HG03575 (cell line): ENCODE measurements around the gene AS3MT.
"Not testable (repeated sequence)": the region's sequence is repeated elsewhere in the genome, so short reads cannot be mapped to it uniquely, and the experiment has no call there.

ENCODE experiments used
- ATAC-seq: cut with Tn5 transposase; IDR thresholded peaks from one replicate; pipeline ENCODE4 v1.9.1; 2021; ENCODE audit not compliant: unreplicated experiment, insufficient number of reproducible peaks, low FRiP score; ENCODE audit errors: extremely low read depth

AS3MT gene

DNA sequence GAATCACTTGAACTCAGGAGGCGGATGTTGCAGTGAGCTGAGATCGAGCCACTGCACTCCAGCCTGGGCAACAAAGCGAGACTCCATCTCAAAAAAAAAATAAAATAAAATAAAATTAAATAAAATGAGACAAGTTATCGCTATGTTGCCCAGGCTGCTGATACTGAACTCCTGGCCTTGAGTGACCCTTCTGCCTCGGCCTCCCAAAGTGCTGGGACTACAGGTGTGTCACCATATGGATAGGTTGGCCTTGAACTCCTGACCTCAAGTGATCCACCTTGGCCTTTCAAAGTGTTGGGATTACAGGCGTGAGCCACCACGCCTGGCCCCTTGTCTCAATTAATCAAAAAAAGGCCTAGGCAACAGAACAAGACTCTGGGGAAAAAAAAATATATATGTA, 16.0 kb upstream of the AS3MT start:
- not testable (repeated sequence) for ATAC-seq

DNA sequence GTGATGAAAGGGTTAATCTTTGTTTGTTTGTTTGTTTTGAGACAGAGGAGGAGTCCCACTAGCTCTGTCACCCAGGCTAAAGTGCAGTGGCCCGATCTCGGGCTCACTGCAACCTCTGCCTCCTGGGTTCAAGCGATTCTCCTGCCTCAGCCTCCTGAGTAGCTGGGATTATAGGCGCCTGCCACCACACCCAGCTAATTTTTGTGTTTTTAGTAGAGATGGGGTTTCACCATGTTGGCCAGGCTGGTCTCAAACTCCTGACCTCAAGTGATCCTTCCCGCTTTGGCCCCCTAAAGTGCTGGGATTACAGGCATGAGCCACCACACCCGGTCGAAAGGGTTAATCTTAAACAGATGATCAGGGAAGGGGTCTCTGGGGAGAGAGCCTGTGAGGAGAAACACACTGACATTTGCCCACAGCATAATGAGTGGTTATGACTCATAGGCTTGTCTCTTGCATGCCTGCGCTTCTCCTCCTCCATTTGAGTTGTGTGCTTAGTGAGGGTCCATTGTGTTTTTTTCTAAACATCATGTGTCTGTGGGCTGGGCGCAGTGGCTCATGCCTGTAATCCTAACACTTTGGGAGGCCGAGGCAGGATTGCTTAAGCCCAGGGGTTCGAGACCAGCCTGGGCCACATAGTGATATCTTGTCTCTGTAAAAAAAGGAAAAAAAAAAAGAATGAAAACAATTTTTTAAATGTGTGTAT, 13.4 kb upstream of the AS3MT start:
- not testable (repeated sequence) for ATAC-seq

DNA sequence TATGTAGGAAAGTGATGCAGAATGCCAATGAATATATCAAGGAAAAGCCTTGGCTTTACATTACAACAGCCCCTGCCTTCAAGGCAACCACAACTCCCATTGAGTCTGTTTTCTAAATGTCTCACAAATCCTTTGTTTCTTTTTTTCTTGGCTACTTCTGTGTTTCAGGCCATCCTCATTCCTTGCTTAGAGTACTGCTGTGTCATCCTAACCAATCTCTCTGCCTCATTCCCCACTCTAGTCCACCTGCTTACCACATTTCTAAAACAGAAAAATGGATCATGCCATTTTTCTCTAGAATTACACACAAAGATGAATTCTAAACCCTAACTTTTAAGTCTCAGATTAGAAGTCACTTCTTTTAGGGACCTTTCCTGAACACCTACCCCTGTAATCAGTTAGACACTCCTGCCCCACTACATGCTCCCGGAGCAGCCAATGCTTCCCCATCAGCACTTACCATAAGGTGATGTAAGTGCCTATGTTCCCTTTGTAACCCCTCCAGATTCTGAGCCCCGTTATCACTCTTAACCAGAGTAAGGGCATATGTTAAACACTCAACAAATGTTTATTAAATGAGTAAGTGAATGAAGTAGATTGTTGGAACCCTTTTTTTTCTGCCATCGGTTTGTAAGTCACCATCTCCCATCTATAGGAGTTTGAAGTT, 12.4 kb upstream of the AS3MT start:
- ATAC-seq: no peak

DNA sequence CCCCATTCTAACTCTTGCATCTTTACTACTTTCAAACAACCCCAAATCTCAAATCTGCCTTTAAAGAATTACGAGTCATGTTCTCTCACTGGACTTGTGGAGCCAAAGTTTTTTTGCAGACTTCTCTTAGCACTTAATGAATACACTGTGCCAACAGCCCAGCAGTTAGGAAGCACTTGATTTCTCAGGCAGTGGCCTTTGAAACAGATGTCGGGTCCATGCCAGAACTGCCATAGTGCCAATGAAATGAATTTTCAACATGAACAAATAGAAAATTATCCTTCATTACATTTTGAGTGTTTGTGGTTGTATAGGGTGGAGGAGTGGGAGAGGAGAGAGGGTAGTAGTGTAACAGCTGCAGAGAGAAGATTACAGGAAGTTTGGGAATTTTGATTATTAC, 9.4 kb upstream of the AS3MT start:
- ATAC-seq: no peak

DNA sequence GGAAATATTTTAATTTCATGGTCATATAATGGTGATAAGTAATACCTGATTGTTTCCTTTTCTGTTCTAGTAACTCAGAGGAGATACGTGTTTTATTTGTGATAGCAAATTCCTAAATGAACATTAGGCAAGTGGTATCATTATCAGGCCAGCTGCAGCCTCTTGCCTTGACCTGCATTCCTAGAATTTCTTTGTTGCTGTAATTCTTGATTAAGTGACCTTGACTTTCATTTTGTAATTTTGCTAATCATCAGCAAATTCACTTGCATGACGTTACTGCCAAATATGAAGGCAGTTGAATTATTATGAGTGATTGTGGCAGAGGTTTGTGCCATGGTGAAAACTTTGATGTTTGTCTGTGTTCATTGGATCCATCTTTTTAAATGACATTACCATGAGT, 5.6 kb upstream of the AS3MT start:
- no peak for ATAC-seq

DNA sequence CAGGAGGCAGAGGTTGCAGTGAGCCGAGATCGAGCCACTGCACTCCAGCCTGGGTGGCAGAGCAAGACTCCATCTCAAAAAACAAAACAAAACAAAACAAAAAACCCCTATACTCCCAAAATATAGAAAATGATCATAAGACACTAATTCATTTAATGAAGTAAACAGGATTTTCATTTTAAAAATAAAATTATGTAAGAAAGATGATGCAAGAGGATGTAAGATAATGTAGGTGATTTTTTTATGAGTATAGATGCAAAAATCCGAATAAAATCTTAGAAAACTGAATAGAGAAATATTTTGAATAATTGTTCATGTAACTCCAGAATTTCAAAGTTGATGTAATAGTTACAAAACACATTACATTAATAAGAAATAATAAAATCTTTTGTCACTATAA, 3.6 kb upstream of the AS3MT start:
- ATAC-seq: no peak

DNA sequence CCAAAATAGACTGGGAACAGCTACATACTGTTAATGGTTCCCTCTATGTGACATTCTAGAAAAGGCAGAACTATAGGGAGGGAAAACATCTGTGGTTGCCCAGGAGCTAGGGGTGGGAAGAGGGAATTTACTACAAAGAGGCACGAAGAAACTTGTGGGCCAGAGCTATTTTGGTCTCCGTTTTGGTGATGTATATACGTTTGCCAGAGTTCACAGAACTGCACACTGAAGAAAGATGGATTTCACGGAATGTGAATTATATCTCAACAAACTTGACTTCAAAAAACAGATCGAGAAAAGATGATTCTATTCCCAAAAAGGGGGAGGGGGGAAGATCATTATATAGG, 386 bp upstream of the AS3MT start:
- ATAC-seq: no peak

DNA sequence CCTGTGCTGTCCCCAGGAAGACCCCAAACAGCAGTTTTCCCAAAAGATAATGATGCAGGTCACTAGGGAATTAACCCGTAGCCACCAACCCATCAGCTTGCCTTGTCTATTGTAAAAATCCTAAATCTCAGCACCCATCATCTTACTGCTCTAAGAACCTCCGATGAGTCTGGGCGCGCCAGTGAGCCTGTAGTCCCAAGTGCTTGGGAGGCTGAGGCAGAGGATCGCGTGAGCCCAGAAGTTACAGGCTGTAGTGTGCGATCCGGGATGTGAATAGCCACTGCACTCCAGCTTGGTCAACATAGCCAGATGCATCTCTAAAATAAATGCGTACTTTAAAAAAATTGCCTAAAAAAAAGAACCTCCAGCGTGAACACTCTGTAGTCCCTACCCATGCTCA, 951 bp downstream of the AS3MT start:
- ATAC-seq: no peak

DNA sequence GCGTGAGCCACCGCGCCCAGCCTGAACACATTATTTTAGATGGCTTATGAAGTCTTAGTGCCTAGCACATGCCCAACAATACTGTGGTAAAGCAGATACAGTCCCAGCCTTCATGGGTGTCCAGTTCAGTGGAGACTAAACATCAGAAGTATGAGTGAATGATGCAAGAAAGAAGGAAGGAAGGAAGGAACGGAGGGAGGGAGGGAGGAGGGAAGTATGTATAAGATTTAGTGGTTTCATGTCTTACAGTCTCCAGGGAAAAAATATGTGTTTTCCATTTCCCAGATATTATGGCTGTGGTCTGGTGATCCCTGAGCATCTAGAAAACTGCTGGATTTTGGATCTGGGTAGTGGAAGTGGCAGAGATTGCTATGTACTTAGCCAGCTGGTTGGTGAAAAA, 2.9 kb downstream of the AS3MT start:
- ATAC-seq: no peak

DNA sequence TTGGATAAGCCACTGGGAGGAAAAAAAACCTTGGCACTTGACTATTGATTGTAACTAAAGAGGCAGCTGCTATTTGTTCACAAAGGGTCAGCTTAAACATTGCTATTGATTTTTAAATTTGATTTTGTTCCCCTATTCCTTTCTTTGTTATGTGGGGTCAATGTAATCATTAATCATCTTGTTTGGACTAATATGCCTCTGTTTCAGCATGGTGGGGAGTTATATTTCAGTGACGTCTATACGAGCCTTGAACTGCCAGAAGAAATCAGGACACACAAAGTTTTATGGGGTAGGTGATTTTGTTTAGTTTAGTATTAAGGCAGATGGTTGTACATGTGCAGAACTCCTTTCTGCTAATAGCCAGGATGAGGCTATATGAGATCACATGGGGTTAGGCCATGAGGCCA, 7.5 kb downstream of the AS3MT start:
- no peak for ATAC-seq

DNA sequence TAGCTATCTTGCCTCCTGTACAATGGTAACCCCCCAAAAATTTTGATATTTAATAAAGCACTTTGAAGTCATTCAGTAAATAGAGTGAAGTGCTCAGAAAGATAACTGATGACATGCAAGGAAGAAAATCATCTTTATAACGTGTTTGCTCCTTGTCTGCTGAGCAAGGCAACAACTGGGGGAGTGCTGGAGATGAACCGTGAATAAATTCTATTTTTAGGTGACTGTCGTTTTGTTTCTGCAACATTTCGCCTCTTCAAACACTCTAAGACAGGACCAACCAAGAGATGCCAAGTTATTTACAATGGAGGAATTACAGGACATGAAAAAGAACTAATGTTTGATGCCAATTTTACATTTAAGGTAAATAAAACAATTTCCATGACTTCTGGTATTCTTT, 9.4 kb downstream of the AS3MT start:
- no peak for ATAC-seq

DNA sequence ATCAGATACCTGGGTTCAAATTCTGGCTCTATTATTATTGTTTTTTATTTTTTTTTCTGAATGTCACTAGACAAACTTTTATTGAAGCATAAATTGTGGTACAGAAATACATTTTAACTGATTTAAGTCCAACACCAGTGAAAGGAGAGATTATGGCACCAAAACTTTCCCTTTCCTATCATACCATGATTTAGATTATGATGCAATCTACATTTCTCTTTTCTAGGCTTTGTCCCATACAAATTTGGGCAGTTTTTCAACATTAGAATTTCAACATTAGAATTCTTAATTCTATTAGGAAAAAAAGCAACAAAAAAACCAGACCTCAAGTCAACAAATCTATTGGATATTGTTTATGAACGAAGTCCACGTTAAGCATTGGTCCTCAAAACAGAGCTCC, 11.0 kb downstream of the AS3MT start:
- ATAC-seq: no peak

DNA sequence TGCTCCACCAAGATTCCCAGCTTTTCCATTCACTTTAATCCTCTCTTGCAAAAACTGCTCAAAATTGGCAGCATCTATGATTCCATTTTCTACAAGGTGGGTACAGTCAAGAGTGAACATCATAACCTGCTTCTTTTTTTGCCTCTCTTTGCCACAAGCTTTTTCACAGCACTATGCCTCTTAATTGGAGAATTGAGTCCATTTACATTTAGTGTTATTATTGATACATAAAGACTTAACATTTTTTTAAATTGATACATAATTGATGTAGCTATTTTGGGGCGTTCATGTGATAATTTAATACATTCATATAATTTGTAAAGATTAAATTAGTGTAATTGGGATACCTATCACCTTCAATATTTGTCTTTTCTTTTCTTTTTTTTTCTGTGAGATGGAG, 18.8 kb downstream of the AS3MT start:
- no peak for ATAC-seq

DNA sequence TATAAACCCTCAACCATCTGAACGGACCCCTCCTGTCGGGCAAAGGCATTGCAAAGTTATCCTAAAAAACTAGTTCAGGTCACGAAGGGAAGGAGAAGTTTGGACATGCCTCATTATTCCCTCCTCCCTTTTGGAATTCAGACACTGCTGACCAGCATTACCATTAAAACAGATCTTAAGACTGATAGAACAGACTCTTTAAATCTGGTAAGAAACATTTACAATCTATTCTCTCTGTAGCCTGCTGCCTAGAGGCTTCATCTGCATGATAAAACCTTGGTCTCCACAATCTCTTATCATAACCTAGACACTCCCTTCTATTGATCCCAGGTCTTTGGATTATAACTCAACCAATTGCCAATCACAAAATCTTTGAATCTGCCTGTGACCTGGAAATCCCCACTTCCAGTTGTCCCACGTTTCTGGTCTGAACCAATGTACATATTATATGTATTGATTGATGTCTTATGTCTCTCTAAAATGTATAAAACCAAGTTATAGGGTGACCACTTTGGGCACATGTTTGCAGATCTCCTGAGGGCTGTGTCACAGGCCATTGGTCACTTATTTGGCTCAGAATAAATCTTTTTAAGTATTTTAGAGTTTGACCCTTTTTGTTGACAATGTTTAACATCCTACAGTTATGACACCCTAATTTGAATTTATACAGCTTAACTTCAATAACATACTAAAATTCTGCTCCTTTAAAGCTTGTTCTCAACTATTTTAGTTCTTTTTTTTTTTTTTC, 25.4 kb downstream of the AS3MT start:
- ATAC-seq: no peak

DNA sequence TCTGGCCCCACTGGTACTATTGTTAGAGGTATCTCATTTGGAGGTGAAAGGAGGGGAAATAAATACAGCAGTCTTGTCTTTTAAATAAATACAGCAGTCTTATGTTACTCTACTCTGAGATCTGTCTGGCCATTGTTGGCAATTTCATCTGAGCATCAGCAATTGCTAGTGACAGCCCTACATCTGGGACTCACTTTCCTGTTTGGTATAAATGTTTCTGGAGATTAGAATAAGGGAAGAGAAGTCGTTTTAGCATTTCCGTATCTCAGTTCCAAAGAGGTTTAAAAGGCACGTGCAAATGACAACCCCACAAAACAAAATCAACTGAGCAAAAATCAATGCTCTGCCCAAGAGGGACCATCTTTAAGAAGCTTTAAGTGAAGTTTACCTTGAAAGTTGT, 30.7 kb downstream of the AS3MT start:
- no peak for ATAC-seq

DNA sequence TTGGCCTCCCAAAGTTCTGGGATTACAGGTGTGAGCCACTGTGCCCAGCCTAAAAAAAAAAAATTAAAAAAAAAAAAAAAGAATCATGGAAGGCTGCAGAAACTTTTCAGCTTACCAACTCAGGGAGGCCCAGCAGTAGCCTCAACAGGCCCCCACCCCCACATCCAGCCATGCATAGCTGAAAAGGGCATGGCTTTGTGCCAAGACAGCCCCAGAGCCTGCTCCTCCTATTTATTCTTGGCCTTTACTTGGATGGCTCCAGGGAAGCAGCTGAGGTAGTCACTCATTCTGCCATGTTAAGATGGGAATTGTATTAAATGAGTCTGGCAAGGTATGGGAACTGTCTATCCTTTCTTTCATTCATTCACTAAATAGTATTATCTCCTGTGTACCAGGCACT, 35.1 kb downstream of the AS3MT start:
- ATAC-seq: no peak

DNA sequence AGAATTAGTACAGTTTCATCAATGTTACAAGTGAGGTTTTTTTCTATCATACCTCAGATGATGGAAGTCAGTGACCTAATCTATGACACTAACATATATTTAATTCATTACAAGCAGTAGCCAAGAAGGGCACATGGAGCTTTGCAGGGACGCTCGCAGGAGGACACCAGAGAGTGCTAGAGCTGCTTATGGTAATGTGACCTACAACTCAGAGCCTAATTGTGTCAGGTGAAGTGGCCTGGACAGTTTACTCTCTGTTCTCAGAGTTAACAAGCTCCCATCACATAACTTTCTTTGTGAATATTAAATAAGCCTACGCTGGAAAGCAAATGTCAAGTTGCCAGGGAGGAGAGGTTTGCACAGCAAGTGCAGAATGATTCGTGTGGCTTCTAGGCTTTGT, 37.2 kb downstream of the AS3MT start:
- no peak for ATAC-seq

DNA sequence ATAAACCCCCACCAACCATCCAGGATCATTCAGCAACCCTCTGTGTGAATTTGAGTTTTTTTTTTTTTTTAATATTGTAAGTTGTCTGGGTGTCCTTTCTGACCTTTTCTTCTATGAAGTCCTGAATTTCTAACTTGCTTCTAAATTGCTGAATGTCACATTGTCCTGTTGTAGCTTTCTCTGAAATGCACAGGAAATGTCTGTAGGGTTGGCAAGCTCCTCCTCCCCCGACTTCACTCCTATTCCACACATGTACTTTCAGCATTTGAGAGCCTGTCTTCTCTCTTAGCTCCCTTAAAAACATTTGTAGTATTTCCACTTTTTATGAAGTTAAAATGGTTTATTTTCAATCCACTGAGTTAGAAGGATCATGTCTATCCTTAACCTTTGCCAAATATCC, 45.5 kb downstream of the AS3MT start:
- ATAC-seq: no peak

DNA sequence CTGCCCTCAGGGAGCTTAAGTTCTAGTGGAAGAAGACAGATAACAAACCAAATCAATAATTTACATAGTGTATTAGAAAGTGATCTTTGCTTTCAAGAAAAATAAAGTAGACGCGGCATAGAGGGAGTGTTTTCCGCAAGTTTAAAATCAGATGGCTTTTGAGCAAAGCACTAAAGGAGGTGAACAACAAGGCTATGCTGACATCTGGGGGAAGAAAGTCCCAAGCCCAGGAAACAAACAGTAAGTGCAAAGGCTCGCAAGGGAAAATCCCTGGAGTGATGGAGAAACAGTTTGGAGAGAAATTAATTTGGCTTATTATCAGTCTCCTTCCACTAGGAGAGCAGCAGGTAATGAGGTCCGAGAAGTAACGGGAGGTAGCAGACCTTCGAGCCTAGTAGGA, 46.9 kb downstream of the AS3MT start:
- no peak for ATAC-seq

DNA sequence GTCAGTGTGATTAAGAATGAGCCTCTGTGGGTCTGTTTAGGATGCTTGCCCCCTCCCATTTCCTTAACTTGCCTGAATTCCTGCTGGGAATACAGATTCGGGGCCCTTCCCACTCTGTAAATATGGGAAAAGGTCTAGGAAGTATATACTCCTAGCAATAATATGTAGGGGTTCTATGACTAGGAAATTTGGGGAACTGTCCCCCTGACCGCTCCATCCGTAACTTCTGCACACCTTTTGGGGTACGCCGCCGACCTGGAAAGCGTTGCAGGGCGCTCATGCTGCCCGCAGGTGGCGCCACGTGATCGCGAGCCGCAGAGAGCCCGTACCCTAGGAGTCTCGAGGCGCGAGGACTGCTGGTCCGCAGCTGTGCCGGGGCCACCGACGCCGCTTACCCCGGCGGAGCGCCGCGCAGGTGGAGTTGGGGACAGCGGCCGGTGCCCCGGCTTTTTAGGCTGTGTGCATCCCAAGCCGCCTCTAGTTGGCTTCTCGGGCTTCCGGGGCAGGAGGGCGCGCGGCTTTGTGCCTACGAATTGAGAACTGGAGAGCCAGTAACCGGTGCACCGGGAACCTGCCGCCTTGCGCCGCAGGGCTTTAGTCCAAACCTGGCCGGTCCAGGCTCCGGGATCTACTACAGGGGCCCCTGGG, 48.2 kb downstream of the AS3MT start:
- ATAC-seq: no peak
